ENCODE results near the gene GBE1.

Gene GBE1

GRCh38 chr3:81568378-81568777 lies 193.1 kb downstream of the GBE1 start:
- Histone ChIP-seq H3K27me3 (replicated peaks) (no peaks in the 10 kb centered on the region), H3K36me3 (replicated peaks) (no peaks in the 10 kb centered on the region), H3K4me3 (ENCODE audit: low read depth, low read length) (no peak overlapping the region), H3K27ac (no peak overlapping the region)
- TF ChIP-seq CTCF (IDR thresholded peaks at IDR 0.05; ENCODE audit: low read depth, low read length, missing control alignments): no peak
- in situ Hi-C loops (cut with HindIII; ENCODE audit: low pct_ligation_motif_present, low sequenced_read_pairs): no loop called here
- DNase-seq: no peak

- H3K4me3 ChIP-seq (ENCODE audit: low read depth, low read length): no peak overlapping the region
- TF ChIP-seq CTCF (IDR thresholded peaks at IDR 0.05; ENCODE audit: low read depth, low read length, missing control alignments): no peak
- DNase-seq: no peak
- no peak overlapping the region for H3K27ac ChIP-seq
- H3K27me3 ChIP-seq (replicated peaks): no peaks in the 10 kb centered on the region
- H3K36me3 ChIP-seq (replicated peaks): no peaks in the 10 kb centered on the region
- in situ Hi-C loops (cut with HindIII; ENCODE audit: low pct_ligation_motif_present, low sequenced_read_pairs): no loop called here
These were observed 196.4 kb downstream of the GBE1 start for GRCh38 chr3:81565041-81565440.

GRCh38 chr3:81558106-81558505 lies 203.3 kb downstream of the GBE1 start:
- DNase-seq: no peak
- no peaks in the 10 kb centered on the region for H3K27me3 ChIP-seq (replicated peaks)

DNA sequence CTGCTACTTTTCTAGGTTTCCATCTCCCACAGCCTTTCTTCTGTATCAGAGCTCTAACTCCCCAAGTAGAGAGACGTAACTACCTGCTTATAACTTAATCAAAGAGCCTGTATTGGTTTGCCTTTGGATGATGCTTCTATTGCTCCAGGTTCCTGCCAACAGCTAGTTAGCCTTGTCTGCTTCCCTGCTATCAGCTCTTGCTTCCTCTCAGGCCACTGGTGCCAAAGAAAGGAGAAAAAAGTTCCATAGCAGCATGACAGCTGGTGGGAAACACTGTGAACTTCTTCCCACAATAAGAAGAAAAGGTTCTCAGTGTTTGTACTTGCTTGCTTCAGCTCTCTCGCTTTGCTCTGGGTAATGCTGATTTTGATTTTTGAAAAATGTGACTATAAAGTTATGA lies 206.6 kb downstream of the GBE1 start:
- no peak for TF ChIP-seq CTCF (IDR thresholded peaks at IDR 0.05; ENCODE audit: low read depth, low read length, missing control alignments)
- Histone ChIP-seq H3K27ac (no peak overlapping the region), H3K27me3 (replicated peaks) (no peaks in the 10 kb centered on the region), H3K4me3 (ENCODE audit: low read depth, low read length) (no peak overlapping the region), H3K36me3 (replicated peaks) (no peaks in the 10 kb centered on the region)
- peak; percentile 29 for DNase-seq
- in situ Hi-C loops (cut with HindIII; ENCODE audit: low pct_ligation_motif_present, low sequenced_read_pairs): no loop called here

More at GRCh38 chr3:81558106-81558505, 203.3 kb downstream of the GBE1 start:
- Histone ChIP-seq H3K27ac (no peak overlapping the region), H3K36me3 (replicated peaks) (no peaks in the 10 kb centered on the region), H3K4me3 (ENCODE audit: low read depth, low read length) (no peak overlapping the region)
- TF ChIP-seq CTCF (IDR thresholded peaks at IDR 0.05; ENCODE audit: low read depth, low read length, missing control alignments): no peak
- in situ Hi-C loops (cut with HindIII; ENCODE audit: low pct_ligation_motif_present, low sequenced_read_pairs): no loop called here

GRCh38 chr3:81554388-81554787 lies 207.1 kb downstream of the GBE1 start:
- in situ Hi-C loops (cut with HindIII; ENCODE audit: low pct_ligation_motif_present, low sequenced_read_pairs): no loop called here
- no peak overlapping the region for H3K4me3 ChIP-seq (ENCODE audit: low read depth, low read length)
- no peaks in the 10 kb centered on the region for H3K27me3 ChIP-seq (replicated peaks)
- no peak overlapping the region for H3K27ac ChIP-seq
- no peaks in the 10 kb centered on the region for H3K36me3 ChIP-seq (replicated peaks)
- no peak for TF ChIP-seq CTCF (IDR thresholded peaks at IDR 0.05; ENCODE audit: low read depth, low read length, missing control alignments)
- peak; percentile 15 for DNase-seq

DNA sequence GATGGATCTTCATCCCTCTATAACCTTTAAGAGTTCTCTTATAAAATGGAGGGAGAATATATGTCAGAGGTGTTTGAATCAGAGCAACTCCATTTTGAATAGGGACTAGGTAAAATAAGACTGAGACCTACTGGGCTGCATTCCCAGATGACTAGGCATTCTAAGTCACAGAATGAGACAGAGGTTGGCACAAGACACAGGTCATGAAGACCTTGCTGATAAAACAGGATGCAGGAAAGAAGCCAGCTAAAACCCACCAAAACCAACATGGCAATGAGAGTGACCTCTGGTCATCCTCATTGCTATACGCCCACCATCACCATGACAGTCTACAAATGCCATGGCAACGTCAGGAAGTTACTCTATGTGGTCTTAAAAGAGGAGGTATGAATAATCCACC lies 211.0 kb downstream of the GBE1 start:
- DNase-seq: peak; percentile 1
- H3K27ac ChIP-seq: no peak overlapping the region

More for the DNA sequence above, 211.0 kb downstream of the GBE1 start:
- no peaks in the 10 kb centered on the region for H3K27me3 ChIP-seq (replicated peaks)
- TF ChIP-seq CTCF (IDR thresholded peaks at IDR 0.05; ENCODE audit: low read depth, low read length, missing control alignments): no peak
- H3K36me3 ChIP-seq (replicated peaks): no peaks in the 10 kb centered on the region
- H3K4me3 ChIP-seq (ENCODE audit: low read depth, low read length): no peak overlapping the region
- in situ Hi-C loops (cut with HindIII; ENCODE audit: low pct_ligation_motif_present, low sequenced_read_pairs): no loop called here
